HG03342 (cell line): ENCODE results near the gene NINL.
"Not testable (repeated sequence)": the region's sequence is repeated elsewhere in the genome, so short reads cannot be mapped to it uniquely, and the experiment has no call there.

Experiments used
- ATAC-seq: cut with Tn5 transposase; IDR thresholded peaks from one replicate; pipeline ENCODE4 v1.9.1; 2021; ENCODE audit warnings: mild to moderate bottlenecking, moderate library complexity; ENCODE audit not compliant: unreplicated experiment

Gene NINL

DNA sequence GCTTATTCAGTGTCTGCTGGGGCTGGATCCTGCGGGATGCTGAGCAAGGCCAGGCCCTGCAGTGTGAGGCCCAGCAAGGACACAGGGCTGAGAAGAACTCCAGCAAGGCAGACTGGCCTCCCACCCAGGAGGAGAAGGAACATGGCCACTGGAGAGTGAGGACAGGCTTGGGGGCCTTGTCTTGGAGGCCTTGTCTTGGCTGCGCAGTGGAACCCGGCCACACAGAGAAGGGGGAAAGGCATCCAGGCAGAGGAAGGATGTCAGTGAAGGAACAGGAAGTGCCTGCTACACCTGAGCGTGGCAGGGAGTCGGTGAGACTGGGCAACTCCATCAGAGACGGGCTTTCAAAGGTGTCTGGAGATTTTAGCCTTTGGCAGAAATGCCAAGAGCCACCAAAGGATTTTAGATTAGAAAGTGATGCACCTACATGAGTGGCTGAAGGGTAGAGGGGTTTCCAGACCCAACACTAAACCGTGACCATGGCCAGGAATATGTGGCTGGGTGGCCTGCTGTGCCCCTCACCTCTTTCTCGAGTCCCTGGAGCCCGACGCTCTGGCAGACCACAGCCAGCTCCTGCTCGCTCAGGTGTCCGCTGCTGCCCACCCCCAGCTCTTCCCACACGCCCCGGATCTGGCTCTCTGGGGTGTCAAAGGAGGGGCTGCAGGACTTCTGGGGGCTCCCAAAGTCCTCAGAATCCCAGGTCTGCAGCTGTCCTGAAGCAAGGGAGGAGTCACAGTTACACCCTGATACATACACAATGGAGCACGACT lies 80.8 kb downstream of the NINL start:
- ATAC-seq, result no peak

GRCh38 chr20:25503936-25504335 lies 81.4 kb downstream of the NINL start:
- no peak for ATAC-seq

- not testable (repeated sequence) for ATAC-seq
Observed at GRCh38 chr20:25503051-25503639, 82.2 kb downstream of the NINL start.

- no peak for ATAC-seq
Observed at GRCh38 chr20:25500880-25501351, 84.4 kb downstream of the NINL start.

GRCh38 chr20:25499855-25500434 lies 85.4 kb downstream of the NINL start:
- no peak for ATAC-seq

GRCh38 chr20:25499031-25499430 lies 86.3 kb downstream of the NINL start:
- no peak for ATAC-seq

GRCh38 chr20:25498280-25498606 lies 87.1 kb downstream of the NINL start:
- no peak for ATAC-seq

DNA sequence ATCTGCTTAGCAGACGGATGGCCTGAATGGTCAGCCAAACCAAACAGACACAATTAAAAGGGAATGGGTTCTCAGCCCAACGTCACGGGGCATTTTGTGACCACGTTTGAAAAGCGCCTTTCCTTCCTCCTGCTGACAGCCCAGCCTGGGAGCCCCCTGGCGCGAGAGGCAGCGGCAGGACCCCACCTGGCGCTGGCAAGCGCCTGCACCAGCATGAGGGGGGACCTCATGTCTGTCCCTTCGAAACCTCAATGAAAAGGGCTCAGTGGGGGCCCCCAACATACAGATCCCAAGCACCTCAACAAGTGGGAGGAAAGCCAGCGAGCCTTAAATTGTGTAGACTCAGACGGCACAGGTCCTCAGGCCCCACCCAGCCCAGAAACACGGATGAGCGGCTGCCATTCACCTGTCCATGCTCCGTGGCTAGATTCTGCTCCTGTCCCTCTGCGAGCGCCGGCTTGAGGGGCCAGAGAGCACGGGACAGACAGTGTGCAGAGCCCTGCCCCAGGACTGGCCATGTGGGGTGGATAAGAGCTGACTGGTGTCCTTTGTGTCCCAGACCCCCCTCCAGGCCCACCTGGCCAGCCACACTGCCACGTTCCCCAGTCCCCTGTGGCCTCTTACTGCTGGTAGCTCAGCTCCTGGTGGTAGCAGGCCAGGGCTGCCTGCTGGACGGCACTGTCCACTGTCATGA lies 87.6 kb downstream of the NINL start:
- no peak for ATAC-seq

GRCh38 chr20:25496968-25497401 lies 88.3 kb downstream of the NINL start:
- no peak for ATAC-seq

DNA sequence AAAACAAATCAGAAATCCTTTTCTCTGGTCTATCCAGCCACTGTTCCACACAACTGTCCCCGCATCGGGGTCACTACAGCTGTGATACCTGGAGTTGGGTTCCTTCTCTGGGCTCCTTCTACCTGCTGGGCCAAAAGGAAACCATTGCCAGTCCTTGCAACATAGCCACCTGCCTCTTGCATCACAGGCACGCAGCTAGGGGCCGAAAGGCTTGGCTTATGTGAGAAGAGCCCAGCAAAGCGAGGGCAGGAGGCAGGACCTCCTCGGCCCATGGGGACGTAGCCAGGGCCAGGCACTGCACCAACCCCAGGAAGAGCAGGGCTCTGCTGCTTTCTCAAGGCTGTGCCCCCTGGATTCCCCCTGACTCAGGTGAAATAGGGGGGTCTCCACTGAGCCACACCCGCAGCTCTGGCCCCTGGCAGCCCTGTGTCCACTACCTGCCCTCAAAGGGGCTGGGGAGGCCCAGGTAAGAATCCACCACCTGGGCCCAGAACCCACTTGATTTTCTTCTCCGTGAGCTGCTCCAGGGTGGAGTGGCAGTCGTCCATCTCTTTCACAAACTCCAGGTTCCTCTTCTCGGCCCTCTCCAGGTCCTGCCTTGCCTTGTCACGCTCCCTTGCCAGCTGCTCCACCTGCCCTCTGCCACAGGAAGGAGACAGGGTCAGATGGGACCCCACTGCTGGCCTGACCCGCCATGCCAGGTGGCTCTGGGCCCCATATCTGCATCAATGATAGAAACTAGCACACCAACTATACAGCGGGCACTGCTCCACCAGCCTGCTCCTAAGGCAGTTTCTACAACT lies 89.0 kb downstream of the NINL start:
- ATAC-seq, result no peak

- no peak for ATAC-seq
Observed at GRCh38 chr20:25495189-25495824, 90.0 kb downstream of the NINL start.

GRCh38 chr20:25494506-25495188 lies 90.7 kb downstream of the NINL start:
- no peak for ATAC-seq

DNA sequence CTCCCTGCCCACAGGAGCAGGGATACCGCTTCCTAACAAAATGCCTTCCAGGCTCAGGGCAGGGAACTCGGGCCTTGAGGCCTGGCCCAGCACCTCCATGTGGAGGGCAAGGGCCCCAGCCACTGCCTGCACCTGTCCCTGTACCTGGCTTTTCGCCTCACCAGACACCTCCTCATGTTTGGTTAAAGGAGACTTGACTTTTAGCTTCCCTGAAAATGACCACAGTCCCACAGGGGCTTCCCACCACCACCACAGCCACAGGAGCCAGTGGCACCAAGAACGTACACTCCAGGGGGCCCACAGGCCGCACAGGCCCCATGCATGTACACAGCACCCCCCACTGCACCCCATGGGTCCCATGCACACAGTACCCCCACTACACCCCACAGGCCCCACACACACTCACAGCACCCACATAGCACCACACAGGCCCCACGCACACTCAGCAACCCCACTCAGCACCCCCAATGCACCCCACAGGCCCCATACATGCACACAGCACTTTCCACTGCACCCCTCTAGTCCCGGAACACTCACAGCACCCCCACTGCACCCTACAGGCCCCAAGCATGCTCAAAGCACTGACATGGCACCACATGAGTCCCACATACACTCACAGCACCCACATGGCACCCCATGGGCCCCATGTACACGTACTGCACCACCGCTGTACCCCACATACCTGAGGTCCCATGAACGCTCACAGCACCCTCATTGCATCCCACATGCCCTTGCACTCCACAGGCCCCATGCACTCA lies 91.4 kb downstream of the NINL start:
- ATAC-seq, result no peak

- no peak for ATAC-seq
Observed at GRCh38 chr20:25493137-25493536, 92.2 kb downstream of the NINL start.

DNA sequence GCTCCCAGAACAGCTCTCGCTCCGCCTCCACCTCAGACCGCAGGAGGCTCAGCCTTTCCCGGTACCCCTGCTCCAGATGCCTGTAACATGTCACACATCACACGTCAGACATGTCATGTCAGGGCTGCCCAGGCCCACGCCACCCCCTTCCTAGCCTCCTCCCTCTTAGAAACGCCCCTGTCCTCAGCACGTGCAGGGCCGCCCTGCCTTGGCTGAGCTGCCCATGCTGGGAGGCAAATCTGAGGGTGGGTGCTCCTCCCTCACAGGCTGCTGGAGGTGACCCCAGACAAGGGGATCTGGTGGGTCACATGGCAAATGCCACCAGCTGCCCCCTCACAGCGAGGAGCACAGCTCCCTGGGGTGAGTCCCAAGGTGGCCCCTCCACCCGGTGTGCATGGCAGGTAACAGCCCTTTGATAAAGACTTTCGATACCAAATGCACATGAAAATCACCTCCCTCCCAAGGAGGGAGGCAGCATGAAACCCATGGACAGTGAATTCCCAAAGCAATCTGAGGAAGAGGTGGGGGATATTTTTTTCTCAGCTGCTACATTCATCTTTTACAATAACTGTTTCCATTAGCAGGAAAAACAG lies 93.8 kb downstream of the NINL start:
- ATAC-seq, result no peak

DNA sequence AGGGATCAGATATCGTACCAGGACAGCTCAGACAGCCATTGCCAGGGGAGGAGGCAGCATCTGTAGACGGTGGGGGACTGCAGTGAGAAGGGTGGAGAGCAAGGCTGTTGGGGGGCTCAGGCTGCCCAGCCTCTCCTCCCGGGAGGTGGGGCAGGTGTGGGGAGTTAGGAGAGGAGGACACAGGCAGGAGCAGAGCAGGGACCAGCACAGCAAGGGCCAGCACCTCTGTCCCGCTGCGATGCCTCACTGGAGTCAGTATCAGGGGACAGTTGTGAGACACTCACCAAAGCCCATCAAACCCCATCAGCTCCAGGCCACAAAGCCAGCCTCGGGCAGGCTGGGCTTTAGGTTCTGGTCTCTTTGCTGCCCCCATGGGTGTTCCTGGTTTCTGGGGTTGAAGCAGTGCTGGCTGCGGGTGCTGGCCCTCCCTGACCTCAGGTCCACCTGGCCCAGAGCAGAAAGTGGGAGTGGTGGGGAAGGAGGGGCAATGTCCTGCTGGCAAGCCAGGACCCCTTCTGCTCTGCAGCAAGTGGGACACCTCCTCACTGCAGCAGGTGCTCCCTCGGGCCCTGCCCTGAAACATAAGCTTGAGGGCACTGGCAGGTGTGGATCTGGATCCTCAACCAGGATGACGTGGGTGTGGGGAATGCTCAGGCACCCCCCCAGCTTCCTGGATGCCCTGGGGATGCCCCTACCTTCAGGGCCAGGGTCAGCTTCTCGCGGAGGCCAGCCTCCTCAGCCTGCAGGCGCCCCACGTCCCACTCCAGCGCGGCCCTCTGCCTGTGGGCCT lies 94.5 kb downstream of the NINL start:
- ATAC-seq, result no peak

GRCh38 chr20:25489221-25489871 lies 96.0 kb downstream of the NINL start:
- ATAC-seq, result no peak
